Measurements from ENCODE around the gene TCEAL4.

GRCh38 chrX:103556963-103557612 is 28.2 kb upstream of the TCEAL4 start:
- TF ChIP-seq, protein P1, sequence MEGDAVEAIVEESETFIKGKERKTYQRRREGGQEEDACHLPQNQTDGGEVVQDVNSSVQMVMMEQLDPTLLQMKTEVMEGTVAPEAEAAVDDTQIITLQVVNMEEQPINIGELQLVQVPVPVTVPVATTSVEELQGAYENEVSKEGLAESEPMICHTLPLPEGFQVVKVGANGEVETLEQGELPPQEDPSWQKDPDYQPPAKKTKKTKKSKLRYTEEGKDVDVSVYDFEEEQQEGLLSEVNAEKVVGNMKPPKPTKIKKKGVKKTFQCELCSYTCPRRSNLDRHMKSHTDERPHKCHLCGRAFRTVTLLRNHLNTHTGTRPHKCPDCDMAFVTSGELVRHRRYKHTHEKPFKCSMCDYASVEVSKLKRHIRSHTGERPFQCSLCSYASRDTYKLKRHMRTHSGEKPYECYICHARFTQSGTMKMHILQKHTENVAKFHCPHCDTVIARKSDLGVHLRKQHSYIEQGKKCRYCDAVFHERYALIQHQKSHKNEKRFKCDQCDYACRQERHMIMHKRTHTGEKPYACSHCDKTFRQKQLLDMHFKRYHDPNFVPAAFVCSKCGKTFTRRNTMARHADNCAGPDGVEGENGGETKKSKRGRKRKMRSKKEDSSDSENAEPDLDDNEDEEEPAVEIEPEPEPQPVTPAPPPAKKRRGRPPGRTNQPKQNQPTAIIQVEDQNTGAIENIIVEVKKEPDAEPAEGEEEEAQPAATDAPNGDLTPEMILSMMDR (IDR thresholded peaks at IDR 0.05): no peak
- TF ChIP-seq POLR2AphosphoS5 (IDR thresholded peaks at IDR 0.05; ENCODE audit: insufficient read depth in 1 of 2, low read depth in 1 of 2): no peak
